Peyer's patch (tissue), 4 donors: ENCODE data around the gene SIRT6.

ENCODE experiments used
- CTCF ChIP-seq, 6 experiments: fragments of 450-650 bp in 4 of 6; fragments of 200-600 bp in 2 of 6; sonication (generic) in 1 of 6; IDR thresholded peaks; one replicate each; pipeline ENCODE4 v1.5.1; 2017 to 2019; ENCODE audit warnings: antibody characterized with exemption in 6 of 6, mild to moderate bottlenecking in 3 of 6, moderate library complexity in 1 of 6
- POLR2A ChIP-seq, 2 donors: fragments of 450-650 bp; IDR thresholded peaks; one replicate each; pipeline ENCODE4 v1.5.1; 2017; ENCODE audit warnings: antibody characterized with exemption in 2 of 2, mild to moderate bottlenecking in 2 of 2, moderate library complexity in 2 of 2

DNA sequence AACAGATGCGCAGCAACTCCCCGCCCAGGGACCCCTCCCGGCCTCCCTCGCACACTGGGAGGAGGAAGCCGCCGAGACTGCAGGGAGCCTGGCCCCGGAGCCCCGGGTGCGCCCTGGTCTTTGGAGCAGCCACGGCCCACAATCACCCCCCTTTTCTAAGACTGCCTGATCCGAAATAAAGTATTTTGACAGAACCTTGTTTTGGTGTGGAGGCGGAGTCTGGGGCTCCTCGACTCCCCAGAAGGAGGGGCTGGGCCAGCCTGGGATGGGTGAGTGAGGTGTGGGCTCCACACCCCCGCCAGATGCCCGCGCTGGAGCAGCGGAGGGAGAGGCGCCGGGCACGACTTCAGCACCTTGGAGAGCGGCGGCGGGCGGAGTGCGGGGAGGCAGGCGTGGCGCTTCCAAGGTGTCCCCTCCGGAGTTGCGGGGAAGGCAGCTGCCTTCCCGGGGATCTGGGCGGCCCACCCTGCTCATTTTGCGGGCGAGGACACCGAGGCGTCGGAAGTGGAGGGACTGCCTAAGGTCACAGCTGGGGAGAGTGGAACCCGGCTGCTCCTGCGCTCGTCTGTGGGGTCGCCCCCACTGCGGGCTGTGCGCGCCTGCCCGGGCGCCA lies 9.4 kb downstream of the SIRT6 start:
- no peak for TF ChIP-seq CTCF (IDR thresholded peaks at IDR 0.05)
- TF ChIP-seq POLR2A (IDR thresholded peaks at IDR 0.05) = peak in 1 of 2 donors; percentile 35
